GM06990 (cell line): ENCODE measurements around the gene ACOX2.
A peak's percentile ranks its signal among the peaks of the same experiment; 100 is the strongest.

Experiments
- DNase-seq: peaks from one replicate; pipeline ENCODE4 v3.0.0-alpha.2; 2011; ENCODE audit not compliant: insufficient read length; ENCODE audit errors: extremely low read depth
- H3K27me3 ChIP-seq: replicated peaks from 2 replicates; pipeline ENCODE4 v1.6.0; 2011; ENCODE audit warnings: low read length; ENCODE audit not compliant: control insufficient read depth, insufficient read depth
- H3K36me3 ChIP-seq: 2 replicates; pipeline ENCODE4 v1.5.1; 2011; ENCODE audit warnings: low read length; ENCODE audit not compliant: control insufficient read depth, insufficient read depth
- H3K4me3 ChIP-seq: replicated peaks from 2 replicates; pipeline ENCODE4 v1.5.1; 2011; ENCODE audit warnings: low read depth, mild to moderate bottlenecking, control low read depth, low read length
- CTCF ChIP-seq: IDR thresholded peaks from 2 replicates; pipeline ENCODE4 v1.5.1; 2011; ENCODE audit warnings: low read length, control low read depth, mild to moderate bottlenecking, inconsistent platforms; ENCODE audit not compliant: insufficient read depth, poor library complexity, severe bottlenecking

ACOX2 gene

GRCh38 chr3:58502872-58503271 is 34.1 kb downstream of the ACOX2 start:
- no peak for TF ChIP-seq CTCF
- Histone ChIP-seq H3K27me3 (no peaks in the 10 kb centered on the region), H3K36me3 (no peaks in the 10 kb centered on the region), H3K4me3 (no peak overlapping the region)
- no peak for DNase-seq

GRCh38 chr3:58497097-58497496 is 39.9 kb downstream of the ACOX2 start:
- Histone ChIP-seq H3K36me3 (no peaks in the 10 kb centered on the region), H3K4me3 (no peak overlapping the region), H3K27me3 (no peaks in the 10 kb centered on the region)
- TF ChIP-seq CTCF = no peak
- no peak for DNase-seq

- TF ChIP-seq CTCF = no peak
- H3K36me3 ChIP-seq = no peaks in the 10 kb centered on the region
- H3K4me3 ChIP-seq = no peak overlapping the region
- no peak for DNase-seq
- H3K27me3 ChIP-seq = no peaks in the 10 kb centered on the region
Measured at GRCh38 chr3:58496206-58496857, 40.7 kb downstream of the ACOX2 start.

- no peak for DNase-seq
- Histone ChIP-seq H3K27me3 (no peaks in the 10 kb centered on the region), H3K4me3 (no peak overlapping the region), H3K36me3 (no peaks in the 10 kb centered on the region)
- no peak for TF ChIP-seq CTCF
Measured at GRCh38 chr3:58495101-58495500, 41.9 kb downstream of the ACOX2 start.

GRCh38 chr3:58494107-58494506 is 42.9 kb downstream of the ACOX2 start:
- Histone ChIP-seq H3K4me3 (no peak overlapping the region), H3K27me3 (no peaks in the 10 kb centered on the region), H3K36me3 (no peaks in the 10 kb centered on the region)
- no peak for TF ChIP-seq CTCF
- DNase-seq = no peak

- Histone ChIP-seq H3K4me3 (peak overlapping the region; percentile 69), H3K36me3 (no peaks in the 10 kb centered on the region), H3K27me3 (no peaks in the 10 kb centered on the region)
- no peak for TF ChIP-seq CTCF
- peak; percentile 20 for DNase-seq
Measured at GRCh38 chr3:58492494-58492905, 44.5 kb downstream of the ACOX2 start.
